ENCODE measurements around the gene HIC1. TPM values are rescaled to one million over a fixed set of nuclear protein-coding genes. Genes with fewer than 3 reads are reported as not detected.

The HIC1 gene
- total RNA-seq, 4 donors from 2014 or later: 32.8 to 56.2 (median 41.6) TPM

- Histone ChIP-seq H3K36me3 (no peaks in the 10 kb centered on the region), H3K27me3 (no peaks in the 10 kb centered on the region), H3K9me3 (no peaks in the 10 kb centered on the region), H3K4me3 (no peak overlapping the region), H3K27ac (peak overlapping the region in 3 of 4 donors; percentile 25 to 47 (median 39)), H3K4me1 (peaks cover 0 to 23% (median 9%) of the 10 kb centered on the region in 3 donors)
- WGBS, 2 donors (ENCODE audit: low coverage in 1 of 2): 76 to 87% methylated on average over 3 of the region's 10 CpGs
- ATAC-seq: no peak
- no peak for TF ChIP-seq POLR2A (IDR thresholded peaks at IDR 0.05)
- no peak for TF ChIP-seq EP300 (IDR thresholded peaks at IDR 0.05)
- TF ChIP-seq POLR2AphosphoS5 (IDR thresholded peaks at IDR 0.05): no peak
- no peak for TF ChIP-seq CTCF (IDR thresholded peaks at IDR 0.05)
Measured at GRCh38 chr17:2095536-2095910, 40.6 kb downstream of the HIC1 start.

GRCh38 chr17:2101448-2102257, 46.8 kb downstream of the HIC1 start:
- peaks cover 0 to 34% (median 4%) of the 10 kb centered on the region in 3 donors for H3K4me1 ChIP-seq
- ATAC-seq: no peak
- WGBS, 2 donors (ENCODE audit: low coverage in 1 of 2): 54 to 59% methylated on average over 8 to 11 of the region's 15 CpGs
- H3K36me3 ChIP-seq: no peaks in the 10 kb centered on the region
- H3K4me3 ChIP-seq: no peak overlapping the region
- no peaks in the 10 kb centered on the region for H3K9me3 ChIP-seq
- H3K27ac ChIP-seq: peak overlapping the region in 2 of 4 donors; percentile 27 to 32
- TF ChIP-seq POLR2AphosphoS5 (IDR thresholded peaks at IDR 0.05) (no peak), POLR2A (IDR thresholded peaks at IDR 0.05) (no peak), EP300 (IDR thresholded peaks at IDR 0.05) (no peak), CTCF (IDR thresholded peaks at IDR 0.05) (no peak)
- no peaks in the 10 kb centered on the region for H3K27me3 ChIP-seq

GRCh38 chr17:2102931-2103809, 48.3 kb downstream of the HIC1 start:
- Histone ChIP-seq H3K4me1 (peaks cover 0 to 49% (median 8%) of the 10 kb centered on the region in 3 donors), H3K27ac (peak overlapping the region; percentile 12 to 63 (median 60)), H3K27me3 (no peaks in the 10 kb centered on the region), H3K9me3 (no peaks in the 10 kb centered on the region), H3K4me3 (no peak overlapping the region), H3K36me3 (no peaks in the 10 kb centered on the region)
- ATAC-seq: peak; percentile 11
- WGBS, 2 donors (ENCODE audit: low coverage in 1 of 2): 39 to 64% methylated on average over 3 to 9 of the region's 9 CpGs
- TF ChIP-seq POLR2A (IDR thresholded peaks at IDR 0.05) (no peak), EP300 (IDR thresholded peaks at IDR 0.05) (no peak), POLR2AphosphoS5 (IDR thresholded peaks at IDR 0.05) (no peak), CTCF (IDR thresholded peaks at IDR 0.05) (no peak)

- 67 to 100% methylated on average over 1 of the region's 1 CpG for WGBS, 2 donors (ENCODE audit: low coverage in 1 of 2)
- peaks cover 0 to 54% (median 8%) of the 10 kb centered on the region in 3 donors for H3K4me1 ChIP-seq
- no peaks in the 10 kb centered on the region for H3K27me3 ChIP-seq
- H3K4me3 ChIP-seq: no peak overlapping the region
- ATAC-seq: no peak
- H3K36me3 ChIP-seq: no peaks in the 10 kb centered on the region
- no peaks in the 10 kb centered on the region for H3K9me3 ChIP-seq
- TF ChIP-seq POLR2A (IDR thresholded peaks at IDR 0.05) (no peak), EP300 (IDR thresholded peaks at IDR 0.05) (no peak), POLR2AphosphoS5 (IDR thresholded peaks at IDR 0.05) (no peak), CTCF (IDR thresholded peaks at IDR 0.05) (no peak)
- peak overlapping the region in 1 of 4 donors; percentile 5 for H3K27ac ChIP-seq
Measured at GRCh38 chr17:2105663-2106062, 50.8 kb downstream of the HIC1 start.

Data from gastroesophageal sphincter (tissue), 4 donors.